HuH-7 (cell line): Measurements from ENCODE around the gene TMEM131L.
"Not testable (repeated sequence)": the region's sequence is repeated elsewhere in the genome, so short reads cannot be mapped to it uniquely, and the experiment has no call there.

ENCODE experiments used
- DNase-seq: peaks from one replicate; pipeline ENCODE4 v3.0.0; 2011; ENCODE audit warnings: low spot score

TMEM131L gene

GRCh38 chr4:153466081-153466948 is at the start of gene TMEM131L:
Gene TMEM131L, plus strand, starts transcription at chr4:153466360. Its CDS starts 38 bp downstream, at chr4:153466398.
- DNase-seq, result peak; percentile 65

GRCh38 chr4:153416456-153416855 is 49.7 kb upstream of the TMEM131L start:
- DNase-seq, result not testable (repeated sequence)

GRCh38 chr4:153418121-153418520 is 48.0 kb upstream of the TMEM131L start:
- no peak for DNase-seq

GRCh38 chr4:153418558-153418957 is 47.6 kb upstream of the TMEM131L start:
- no peak for DNase-seq

GRCh38 chr4:153419029-153419428 is 47.1 kb upstream of the TMEM131L start:
- DNase-seq, result no peak

GRCh38 chr4:153419673-153420278 is 46.4 kb upstream of the TMEM131L start:
- no peak for DNase-seq

- DNase-seq, result no peak
Observed at GRCh38 chr4:153420361-153420760, 45.8 kb upstream of the TMEM131L start.

- DNase-seq, result no peak
Observed at GRCh38 chr4:153421941-153422340, 44.2 kb upstream of the TMEM131L start.

- DNase-seq, result no peak
Observed at GRCh38 chr4:153426207-153426885, 39.8 kb upstream of the TMEM131L start.

- no peak for DNase-seq
Observed at GRCh38 chr4:153427363-153428071, 38.6 kb upstream of the TMEM131L start.

- no peak for DNase-seq
Observed at GRCh38 chr4:153428941-153429475, 37.2 kb upstream of the TMEM131L start.

GRCh38 chr4:153432965-153433753 is 33.0 kb upstream of the TMEM131L start:
- DNase-seq, result peak; percentile 70

GRCh38 chr4:153433754-153434105 is 32.4 kb upstream of the TMEM131L start:
- no peak for DNase-seq

- no peak for DNase-seq
Observed at GRCh38 chr4:153434190-153434589, 32.0 kb upstream of the TMEM131L start.

- DNase-seq, result no peak
Observed at GRCh38 chr4:153438916-153439756, 27.0 kb upstream of the TMEM131L start.

- no peak for DNase-seq
Observed at GRCh38 chr4:153439831-153440230, 26.3 kb upstream of the TMEM131L start.

- DNase-seq, result no peak
Observed at GRCh38 chr4:153440475-153440874, 25.7 kb upstream of the TMEM131L start.

- DNase-seq, result no peak
Observed at GRCh38 chr4:153447175-153447905, 18.8 kb upstream of the TMEM131L start.

GRCh38 chr4:153448003-153448731 is 18.0 kb upstream of the TMEM131L start:
- DNase-seq, result no peak
